ENCODE data around the gene ZBTB12.

ZBTB12 gene

DNA sequence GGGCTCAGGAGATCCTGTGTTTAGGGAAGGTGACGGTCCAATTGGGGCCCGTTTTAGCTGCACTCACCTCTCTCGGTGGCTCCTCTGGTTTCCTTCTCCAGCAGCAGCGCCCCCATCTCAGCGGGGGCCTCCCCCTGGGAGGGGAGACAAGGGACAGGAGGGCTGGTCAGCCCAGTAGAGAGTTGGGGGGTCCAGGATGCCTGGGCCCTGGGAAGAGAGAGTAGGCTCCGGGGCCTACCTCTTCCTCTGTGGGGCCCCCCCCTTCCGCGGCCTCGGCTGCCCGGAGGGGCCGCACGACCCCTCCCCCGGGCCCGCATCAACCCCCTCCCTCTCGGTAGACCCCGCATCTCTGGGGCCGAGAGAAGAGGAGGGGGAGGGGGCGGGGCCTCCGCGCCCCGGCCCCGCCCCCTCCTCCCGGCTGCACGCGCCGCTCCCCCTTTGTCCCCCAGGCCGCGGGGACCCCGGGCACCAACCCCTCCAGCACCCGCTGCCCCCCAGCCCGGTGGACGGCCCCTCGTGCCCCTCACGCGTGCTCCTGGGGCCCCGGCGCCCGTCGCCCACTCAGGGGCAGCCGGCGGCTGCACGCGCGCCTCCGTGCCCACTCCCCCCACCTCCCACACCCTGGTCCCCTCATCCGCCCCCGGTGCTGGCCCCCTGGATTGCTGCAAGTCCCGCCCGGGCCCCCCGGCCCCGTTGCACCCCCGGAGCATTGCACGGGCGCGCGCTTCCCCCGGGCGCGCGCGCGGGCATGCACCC, 4.9 kb downstream of the ZBTB12 start:
- DNase-seq (ENCODE audit: low spot score): no peak

DNA sequence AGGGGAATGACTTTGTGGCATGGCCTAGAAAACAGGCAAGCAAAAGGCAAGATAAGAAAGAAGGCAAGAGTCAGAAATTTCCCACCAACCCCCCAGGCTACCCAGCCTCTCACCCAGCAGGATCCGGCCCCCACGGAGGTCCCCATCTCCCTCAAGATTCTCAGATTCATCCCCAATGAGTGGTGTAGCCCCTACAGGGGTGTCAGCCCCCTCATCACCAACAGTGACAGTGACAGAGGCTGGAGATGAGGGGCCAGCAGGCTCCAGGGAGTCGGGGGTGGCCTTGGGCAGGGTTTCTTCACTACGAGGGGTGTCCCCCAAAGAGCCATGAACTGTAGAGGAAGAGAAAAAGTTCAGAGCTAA, 5.4 kb downstream of the ZBTB12 start:
- DNase-seq (ENCODE audit: low spot score): no peak

DNA sequence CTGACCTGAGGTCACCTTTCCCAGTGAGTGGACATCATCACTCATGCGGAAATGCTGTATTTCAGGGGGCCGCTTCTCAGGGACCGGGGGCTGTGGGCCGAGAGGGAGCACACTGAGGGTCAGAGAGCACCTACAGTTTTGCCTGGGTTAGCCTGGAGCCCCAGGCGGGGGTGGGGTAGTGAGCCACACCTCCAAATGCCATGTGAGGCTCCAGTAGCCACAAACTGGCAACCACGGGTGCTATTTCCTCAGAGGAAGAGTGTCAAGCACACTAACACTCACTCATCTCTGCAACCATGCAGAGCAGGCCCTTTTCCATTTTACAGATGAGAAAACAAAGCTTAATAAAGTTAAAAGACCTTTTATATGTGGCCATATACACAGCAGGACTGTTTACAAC, 9.1 kb downstream of the ZBTB12 start:
- DNase-seq (ENCODE audit: low spot score): no peak

DNA sequence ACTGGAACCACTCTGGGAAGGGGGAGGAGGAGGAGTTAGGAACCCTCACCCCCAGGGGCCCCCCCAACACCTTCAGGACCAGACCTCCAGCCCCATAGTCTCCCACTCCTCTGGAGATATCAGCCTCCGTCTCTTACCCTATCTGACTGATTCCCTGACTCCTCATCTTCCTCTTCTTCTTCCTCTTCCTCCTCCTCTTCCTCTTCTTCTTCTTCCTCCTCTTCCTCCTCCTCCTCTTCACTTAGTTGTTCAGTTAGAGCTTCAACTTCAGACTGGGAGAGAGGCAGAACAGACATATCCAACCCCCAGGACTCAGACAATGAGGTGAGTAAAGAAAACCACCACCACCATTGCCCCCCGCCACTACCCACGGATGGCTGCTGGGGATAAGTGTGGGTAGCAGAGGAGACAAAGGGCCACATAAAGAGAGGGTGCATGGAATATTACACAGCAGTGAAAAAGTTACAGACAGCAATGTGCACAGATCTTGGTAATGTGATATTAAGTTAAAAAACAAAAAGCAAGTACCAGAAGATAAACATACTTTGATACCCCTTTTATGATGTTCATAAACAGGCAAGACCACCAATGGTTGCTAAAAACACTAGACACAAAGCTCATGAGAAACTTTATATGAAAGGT, 12.4 kb downstream of the ZBTB12 start:
- DNase-seq (ENCODE audit: low spot score): no peak

DNA sequence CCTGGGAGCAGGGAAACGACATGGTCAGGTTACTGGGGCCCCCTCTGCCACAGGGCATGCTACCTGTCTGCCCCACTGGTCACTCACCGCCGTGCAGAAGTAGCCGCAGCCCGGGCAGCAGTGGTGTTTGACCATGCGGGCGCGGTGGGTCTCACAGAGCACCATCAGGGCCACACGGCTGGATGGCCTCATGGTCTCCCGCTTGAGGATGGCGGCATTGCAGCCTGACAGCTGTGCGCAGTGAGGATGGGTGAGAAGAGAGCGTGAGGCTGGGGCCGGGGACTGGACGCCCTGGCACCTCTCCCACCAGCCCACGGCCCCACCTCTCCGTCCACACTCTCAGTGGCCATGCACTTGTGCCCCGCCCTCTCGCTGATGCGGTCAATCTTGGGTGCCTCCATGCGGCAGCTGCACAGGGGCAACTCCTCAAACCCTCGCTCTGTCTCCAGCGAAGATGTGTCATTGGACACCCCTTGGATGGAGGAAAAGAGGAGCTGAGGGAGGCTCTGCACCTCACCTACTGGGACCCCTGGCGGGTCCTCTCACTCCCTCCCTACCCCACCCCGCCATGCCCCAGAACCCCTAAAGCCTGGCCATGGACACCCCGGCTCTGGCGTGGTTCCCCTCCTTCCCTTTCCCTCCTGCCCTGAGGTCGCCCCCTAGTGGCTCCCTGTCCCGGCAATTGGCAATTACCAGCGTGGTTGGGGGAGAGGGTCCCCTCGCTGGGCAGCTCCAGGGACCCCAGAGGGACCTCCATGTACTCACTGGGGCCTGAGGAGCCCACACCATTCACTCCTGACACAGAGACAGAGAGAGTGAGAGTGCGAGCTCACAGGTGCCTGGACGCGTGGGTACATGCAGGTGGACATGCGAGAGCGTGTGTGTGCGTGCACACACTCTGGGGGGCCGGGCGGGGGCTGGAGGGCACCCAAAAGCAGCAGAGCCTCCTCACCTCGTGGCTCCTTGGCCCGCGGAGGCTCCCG, 13.3 kb downstream of the ZBTB12 start:
- DNase-seq (ENCODE audit: low spot score): peak; percentile 54

DNA sequence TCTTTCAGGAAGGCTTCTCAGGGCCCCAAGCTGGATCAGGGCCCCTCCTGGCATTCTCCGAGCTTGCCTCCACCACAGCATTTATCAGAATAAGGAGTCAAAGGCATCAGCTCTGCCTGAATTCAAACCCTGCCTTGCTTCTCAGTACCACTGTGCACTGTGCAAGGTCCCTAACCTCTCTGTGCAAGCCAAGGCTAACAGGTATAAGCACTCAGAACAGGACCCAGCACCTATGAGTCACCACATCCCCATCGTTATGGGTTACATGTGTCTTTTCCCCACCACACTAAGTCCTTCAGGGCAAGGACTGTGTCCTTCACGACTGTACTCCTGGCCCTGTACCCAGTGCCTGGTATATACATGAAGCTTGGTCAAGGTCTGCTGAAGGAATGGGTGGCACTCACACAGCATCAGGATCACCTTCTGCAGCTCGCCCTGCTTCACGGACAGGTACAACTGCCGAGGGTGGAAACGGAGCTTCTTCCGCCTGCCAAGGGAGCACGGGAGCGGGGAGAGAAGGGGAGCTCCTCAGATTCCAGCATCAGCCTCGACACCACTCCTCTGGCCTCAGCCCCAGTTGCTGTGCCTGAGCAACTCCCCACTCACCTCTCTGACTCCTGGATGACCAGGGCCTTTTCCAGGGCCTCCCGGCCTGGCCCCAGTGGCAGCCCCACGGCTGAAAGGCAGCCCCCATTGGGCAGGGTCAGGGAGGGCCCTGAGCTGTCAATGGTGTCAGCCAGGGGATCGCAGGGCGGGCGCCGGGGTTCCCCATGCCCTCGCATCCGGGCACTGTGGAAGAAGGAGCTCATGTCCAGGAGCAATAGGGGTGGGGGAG, 14.5 kb downstream of the ZBTB12 start:
- DNase-seq (ENCODE audit: low spot score): no peak

DNA sequence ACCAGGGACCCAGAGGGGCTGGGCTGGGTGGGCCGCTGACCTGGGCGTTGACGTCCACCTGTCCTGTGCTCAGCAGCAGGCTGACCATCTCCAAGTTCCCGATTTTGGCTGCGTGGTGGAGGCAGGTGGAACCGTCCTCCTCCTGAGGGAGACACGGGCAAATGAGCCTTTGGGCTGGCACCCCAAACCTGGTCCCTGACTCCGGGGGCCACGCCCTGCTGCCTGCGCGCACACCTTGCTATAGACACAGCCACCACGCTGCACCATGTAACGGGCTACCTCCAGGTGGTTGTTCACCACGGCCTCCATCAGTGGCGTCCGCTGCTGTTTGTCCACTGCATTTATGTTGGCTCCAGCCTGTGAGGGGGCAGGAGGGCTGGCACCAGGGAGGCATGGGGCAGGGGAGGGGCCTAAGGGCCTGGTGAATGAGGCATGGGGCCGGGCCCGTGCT, 15.3 kb downstream of the ZBTB12 start:
- no peak for DNase-seq (ENCODE audit: low spot score)

DNA sequence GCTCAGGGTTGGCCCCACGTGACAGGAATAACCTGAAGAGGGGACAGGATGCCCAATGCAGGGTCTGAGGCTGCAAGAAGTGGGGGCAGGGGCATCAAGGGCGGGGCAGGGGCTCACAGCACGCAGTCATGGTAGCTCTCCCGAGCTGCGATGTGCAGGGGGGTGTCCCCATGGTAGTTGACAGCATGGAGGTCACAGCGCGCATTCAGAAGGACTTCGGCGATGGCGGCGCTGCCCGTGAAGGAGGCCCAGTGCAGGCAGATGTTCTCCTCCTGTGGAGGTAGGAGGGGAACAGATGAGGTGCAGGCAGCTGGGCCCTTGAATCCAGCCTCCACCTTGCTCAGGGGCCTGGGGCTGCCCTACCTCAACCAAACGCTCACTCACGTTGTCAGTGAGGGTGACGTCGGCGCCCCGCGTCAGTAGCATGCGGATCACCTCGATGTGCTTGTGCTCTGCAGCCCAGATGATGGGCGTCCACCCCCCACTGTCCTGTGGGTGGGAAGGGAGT, 17.3 kb downstream of the ZBTB12 start:
- no peak for DNase-seq (ENCODE audit: low spot score)

DNA sequence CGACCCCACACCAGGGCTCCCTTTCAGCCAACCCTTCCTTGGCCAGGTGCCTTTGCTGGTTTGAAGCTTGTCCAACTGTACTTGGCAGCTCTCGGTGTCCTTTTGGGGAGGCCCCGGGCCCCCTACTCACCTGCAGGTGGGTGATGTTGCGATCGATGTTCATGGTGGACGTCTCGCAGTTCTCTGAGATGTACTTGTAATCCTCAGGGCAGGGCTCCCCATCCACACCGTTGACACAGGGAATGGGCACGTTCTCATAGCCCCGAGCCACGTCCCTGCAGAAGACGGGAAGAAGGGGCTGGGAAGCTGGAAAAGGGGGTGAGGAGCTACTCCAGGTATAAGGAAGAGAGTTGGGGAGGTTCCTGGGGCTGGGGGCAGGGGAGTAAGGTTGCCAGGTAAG, 18.2 kb downstream of the ZBTB12 start:
- DNase-seq (ENCODE audit: low spot score): no peak

DNA sequence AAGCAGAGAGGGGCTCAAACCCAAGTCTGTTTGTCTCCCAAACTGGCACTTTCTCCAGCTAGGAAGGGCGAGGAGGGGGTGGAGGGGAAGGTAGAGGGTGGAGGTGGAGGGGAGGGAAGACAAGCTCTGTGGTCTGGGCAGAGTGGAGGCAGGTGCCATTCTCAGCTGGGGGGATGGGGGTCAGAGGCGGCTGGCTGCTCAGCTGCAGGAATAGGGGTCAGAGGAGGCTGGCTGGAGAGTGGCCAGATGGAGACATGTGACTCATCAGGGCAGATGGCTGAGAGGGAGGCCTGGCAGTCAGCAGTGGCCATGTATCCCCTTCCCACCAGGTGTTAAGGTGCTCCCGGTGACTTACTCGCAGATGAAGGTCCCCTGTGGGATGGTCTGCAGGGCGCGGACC, 19.5 kb downstream of the ZBTB12 start:
- no peak for DNase-seq (ENCODE audit: low spot score)

DNA sequence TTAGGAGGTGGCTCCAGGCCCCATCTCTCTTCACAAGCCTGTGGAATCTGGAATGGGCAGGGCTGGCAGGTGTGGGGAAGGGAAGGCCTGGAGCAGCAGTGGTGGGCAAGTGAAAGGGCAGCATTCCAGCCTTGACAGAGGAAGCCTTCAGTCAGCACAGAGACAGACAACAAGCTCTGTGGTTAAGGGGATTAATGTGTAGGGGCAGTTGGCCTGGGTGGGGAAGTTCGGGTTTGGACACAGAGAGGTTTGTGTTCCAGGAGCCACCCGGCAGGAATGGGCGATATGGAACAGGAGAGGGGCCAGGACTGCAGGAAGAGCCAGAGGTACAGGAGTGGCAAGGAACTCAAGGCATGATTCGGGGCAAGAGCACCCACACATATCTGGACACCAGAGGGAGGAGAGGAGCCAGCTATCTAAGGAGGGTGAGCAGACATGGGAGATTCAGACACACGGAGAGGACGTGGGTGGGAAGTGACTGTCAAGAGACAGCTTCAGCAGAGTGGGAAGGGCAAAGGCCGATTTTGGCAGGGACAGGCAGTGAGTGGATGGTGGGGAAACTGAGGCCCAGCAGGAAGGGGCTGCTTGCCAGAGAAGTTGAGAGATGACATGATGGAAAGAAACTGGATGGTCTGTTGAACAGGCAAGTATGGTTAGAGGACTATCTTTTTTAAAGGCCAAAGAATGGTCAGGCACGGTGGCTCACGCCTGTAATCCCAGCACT, 20.6 kb downstream of the ZBTB12 start:
- no peak for DNase-seq (ENCODE audit: low spot score)

DNA sequence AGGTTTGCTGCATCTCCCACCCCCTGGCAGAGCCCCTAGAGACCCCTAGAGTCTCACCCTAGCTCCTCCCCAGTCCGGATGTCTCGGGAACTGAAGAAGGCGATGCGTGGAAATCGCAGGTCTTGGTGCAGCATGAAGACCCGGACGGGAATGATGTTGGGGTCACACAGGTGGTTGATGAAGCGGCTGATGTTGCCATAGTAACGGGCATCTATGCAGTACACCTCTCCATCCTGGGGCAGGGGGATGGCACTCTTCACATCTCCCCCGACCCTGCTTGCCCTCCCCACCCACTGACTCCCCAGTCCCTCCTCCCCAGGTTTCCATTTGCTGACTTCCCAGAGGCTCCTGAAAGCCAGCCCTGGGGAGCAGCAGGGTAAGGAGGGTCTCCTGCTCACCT, 21.3 kb downstream of the ZBTB12 start:
- DNase-seq (ENCODE audit: low spot score): no peak

DNA sequence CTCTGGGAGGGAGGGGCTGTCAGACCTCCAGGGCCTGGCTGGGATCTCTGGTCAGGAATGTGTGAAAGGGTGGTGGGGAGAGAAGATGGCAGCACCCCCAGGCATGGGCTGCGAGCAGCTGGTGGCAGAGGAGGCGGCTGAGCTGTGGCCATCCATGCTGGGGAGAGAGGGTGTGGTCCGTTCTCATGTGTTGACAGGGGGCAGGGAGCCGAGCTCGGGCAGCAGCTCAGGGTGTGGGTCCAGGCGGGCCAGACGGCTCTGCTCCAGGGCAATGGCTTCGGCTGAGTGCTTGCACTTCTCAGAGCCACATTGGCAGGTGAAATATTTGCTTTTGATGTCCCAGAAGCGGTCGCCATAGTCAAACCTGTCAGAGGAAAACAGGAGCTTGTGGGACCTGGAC, 22.0 kb downstream of the ZBTB12 start:
- no peak for DNase-seq (ENCODE audit: low spot score)

DNA sequence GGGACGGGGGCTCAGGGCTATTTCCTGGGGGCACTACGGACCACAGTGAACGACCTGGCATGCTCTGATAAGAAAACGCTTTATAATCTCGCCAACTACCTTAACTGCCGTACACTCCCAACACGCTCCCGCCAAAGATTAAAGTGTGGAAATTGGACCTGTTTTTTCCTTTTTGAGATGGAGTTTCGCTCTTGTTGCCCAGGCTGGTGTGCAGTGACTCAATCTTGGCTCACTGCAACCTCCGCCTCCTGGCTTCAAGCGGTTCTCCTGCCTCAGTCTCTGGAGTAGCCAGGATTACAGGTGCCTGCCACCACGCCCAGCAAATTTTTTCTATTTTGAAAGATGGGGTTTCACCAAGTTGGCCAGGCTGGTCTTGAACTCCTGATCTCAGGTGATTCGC, 22.7 kb downstream of the ZBTB12 start:
- no peak for DNase-seq (ENCODE audit: low spot score)

DNA sequence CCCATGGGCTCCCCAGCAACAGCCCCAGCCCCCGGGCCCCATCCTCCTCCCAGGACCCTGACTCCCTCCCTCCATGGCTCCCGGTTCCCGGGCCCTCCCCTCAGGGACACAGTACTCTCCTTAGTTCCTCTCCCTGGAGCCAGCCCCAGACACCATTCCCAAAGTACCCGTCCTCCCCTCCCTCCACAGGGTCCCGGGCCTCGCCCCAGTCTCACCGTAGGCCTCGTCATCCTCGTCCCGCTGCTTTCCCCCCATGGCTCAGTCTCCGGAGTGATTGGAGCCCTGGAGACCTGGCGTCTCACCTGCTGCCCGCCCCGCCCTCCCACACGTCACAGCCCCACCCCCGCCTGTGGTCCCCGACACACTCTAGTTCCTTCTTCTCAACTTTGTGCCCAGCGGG, 23.2 kb downstream of the ZBTB12 start, which contains the start of gene SLC44A4:
SLC44A4 (minus strand) TSS at position 272 of the 400 bp plus-strand sequence; CDS start at position 255, 17 bp downstream.
- no peak for DNase-seq (ENCODE audit: low spot score)

DNA sequence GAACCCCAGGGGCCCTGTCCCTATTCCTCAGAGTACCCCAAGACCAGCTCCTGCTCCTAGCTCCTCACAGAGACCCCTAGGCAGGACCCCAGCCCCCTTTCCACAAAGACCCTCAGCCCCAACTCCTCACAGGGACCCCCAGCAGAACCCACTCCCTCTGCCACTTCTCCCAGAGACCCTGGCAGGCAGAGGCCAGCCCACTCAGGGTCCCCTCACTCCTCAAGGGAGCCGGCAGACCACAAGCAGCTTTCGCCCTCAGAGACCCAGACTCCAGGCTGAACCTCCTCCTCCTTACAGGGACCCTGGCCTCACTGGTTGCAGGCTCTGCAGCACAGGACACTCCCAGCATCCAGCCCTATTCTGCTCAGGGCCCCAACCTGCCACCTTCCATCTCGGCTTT, 23.7 kb downstream of the ZBTB12 start:
- no peak for DNase-seq (ENCODE audit: low spot score)

DNA sequence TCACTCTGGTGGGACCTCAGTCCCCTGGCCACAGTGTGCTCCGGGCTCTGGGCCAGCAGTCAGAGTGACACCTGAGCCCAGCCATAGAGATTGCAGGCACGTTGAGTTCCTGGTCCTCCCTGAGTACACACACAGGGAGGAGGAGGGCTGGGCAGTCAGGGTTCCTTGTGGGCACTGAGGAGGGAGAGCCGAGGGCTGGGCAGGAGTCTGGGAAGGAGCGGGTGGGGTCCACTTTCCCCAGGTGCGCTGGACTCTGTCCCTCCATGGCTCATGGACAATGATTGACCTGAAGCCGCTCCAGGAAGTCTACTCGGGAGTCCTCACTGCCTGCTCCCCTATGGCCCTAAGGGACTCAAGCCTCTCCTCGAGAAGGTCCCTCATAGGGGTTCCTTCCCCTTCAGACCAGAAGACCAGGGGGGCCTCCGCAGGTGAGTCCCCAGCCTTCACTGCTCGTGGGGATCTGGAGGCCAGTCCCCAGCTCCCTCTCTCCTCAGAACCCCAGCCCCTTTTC, 24.2 kb downstream of the ZBTB12 start:
- DNase-seq (ENCODE audit: low spot score): no peak

DNA sequence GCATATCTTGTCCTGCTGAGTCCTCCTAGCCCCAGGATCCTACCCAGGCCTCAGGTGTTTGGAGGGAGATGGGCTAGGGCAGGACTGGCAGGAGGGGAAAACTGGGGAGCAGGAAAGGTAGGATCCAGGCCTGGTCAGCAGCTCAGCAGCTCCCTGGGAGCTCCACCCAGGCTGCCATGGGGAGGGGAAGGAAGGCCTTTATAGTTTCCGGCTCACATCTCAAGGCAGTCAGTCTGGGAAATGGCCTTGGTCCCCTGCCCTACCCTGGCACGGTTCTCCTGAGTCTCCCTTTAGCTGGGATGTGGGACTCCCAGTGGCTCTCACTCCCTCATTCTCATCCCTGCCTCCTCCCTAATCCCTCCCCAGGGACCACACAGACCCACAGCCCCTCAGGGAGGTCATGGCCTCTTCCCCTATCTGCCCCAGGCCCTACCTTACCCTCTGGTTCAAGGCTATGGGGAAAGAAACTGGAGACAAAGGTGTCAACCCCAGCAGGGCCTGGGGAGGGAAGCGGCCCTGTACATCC, 24.7 kb downstream of the ZBTB12 start:
- no peak for DNase-seq (ENCODE audit: low spot score)

DNA sequence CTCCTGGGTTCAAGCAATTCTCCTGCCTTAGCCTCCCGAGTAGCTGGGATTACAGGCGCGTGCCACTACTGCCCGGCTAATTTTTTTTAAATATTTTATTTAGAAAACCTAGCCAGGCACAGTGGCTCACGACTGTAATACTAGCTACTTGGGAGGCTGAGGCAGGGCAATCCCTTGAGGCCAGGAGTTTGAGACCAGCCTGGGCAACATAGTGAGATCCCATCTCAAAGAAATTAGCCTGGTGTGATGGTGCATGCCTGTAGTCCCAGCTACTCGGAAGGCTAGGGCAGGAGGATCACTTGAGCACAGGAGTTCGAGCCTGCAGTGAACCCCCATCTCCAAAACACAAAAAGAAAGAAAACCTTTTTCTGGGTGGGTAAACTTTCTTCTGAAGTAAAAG, 25.5 kb downstream of the ZBTB12 start:
- no peak for DNase-seq (ENCODE audit: low spot score)

DNA sequence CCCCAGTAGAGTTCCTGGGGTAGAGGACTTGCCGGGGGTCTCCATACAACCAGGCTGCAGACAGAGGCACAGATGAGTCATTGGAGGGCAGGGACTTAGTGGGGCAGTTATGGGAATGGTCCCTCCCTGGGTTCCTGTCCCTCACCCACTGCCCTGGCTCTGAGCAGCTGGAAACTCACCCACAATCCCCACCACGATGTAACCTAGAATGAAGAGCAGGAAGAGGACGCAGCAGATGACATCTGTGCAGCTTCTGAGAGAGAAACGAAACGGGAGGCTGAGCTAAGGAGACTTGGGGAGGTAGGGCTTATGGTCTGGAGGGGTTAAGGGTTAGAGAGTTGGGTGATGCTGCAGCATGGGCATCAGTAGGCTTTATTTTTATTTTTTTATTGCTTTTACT, 26.0 kb downstream of the ZBTB12 start:
- DNase-seq (ENCODE audit: low spot score): no peak

Data from hematopoietic multipotent progenitor cell treated with erythropoietin and hydrocortisone succinate and interleukin-3 and kit ligand, for 17 days (in vitro differentiated cells).